Measurements from ENCODE around the gene TMEM106C.

- TF ChIP-seq, protein P1, sequence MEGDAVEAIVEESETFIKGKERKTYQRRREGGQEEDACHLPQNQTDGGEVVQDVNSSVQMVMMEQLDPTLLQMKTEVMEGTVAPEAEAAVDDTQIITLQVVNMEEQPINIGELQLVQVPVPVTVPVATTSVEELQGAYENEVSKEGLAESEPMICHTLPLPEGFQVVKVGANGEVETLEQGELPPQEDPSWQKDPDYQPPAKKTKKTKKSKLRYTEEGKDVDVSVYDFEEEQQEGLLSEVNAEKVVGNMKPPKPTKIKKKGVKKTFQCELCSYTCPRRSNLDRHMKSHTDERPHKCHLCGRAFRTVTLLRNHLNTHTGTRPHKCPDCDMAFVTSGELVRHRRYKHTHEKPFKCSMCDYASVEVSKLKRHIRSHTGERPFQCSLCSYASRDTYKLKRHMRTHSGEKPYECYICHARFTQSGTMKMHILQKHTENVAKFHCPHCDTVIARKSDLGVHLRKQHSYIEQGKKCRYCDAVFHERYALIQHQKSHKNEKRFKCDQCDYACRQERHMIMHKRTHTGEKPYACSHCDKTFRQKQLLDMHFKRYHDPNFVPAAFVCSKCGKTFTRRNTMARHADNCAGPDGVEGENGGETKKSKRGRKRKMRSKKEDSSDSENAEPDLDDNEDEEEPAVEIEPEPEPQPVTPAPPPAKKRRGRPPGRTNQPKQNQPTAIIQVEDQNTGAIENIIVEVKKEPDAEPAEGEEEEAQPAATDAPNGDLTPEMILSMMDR (IDR thresholded peaks at IDR 0.05) = no peak
- TF ChIP-seq POLR2A (IDR thresholded peaks at IDR 0.05) = no peak
Measured at GRCh38 chr12:48007206-48007605, 43.8 kb downstream of the TMEM106C start.

Measured in thyroid gland (tissue), 4 donors.